ENCODE data around the gene ABCC10.

DNA sequence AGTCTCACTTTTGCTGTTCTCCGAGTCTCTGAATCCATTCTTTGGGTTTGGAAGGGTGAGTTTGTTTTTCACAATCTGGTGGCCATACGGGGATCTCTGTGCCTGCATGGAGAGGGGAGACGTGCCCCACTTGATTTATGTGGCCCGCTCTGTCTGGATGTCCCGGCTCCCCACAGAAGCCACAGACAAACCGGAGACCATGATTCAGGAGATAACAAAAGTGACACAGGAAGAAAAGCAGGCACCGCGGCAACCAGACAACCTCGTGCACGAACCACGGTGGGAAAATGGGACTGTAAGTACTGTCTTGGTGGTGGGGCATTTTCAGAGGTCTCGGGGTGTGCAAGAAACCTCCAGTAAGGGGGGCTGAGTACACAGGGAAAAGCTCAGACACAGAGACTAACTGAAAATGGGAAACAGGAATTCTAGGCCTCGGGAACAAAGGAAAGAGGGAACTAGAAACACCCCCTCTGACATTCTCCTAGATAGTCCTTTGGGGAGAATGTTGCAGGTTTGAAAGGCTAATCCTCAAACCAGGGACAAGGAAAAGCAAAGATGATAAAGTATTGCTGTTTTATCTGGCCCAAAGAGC is 35.8 kb upstream of the ABCC10 start:
- TF ChIP-seq CBX8 (IDR thresholded peaks at IDR 0.05) (no peak), ESRRA (IDR thresholded peaks at IDR 0.05; ENCODE audit: borderline replicate concordance, low read length) (no peak), POLR2A (IDR thresholded peaks at IDR 0.05; ENCODE audit: low read length) (no peak), TP53 (CRISPR knock-in tag; IDR thresholded peaks at IDR 0.05) (no peak), CTCF (IDR thresholded peaks at IDR 0.05) (no peak), ZSCAN20 (CRISPR knock-in tag; IDR thresholded peaks at IDR 0.05) (no peak), NFE2L2 (conservative IDR thresholded peaks at IDR 0.05; ENCODE audit: low read length) (no peak), EP300 (IDR thresholded peaks at IDR 0.05) (no peak), CHD4 (IDR thresholded peaks at IDR 0.05; ENCODE audit: borderline replicate concordance) (no peak), ZNF302 (CRISPR knock-in tag; IDR thresholded peaks at IDR 0.05) (no peak), GATA3 (IDR thresholded peaks at IDR 0.05; ENCODE audit: borderline replicate concordance) (no peak), JUNB (IDR thresholded peaks at IDR 0.05) (no peak)
- TF ChIP-seq, protein P1, sequence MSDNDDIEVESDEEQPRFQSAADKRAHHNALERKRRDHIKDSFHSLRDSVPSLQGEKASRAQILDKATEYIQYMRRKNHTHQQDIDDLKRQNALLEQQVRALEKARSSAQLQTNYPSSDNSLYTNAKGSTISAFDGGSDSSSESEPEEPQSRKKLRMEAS (IDR thresholded peaks at IDR 0.05), result no peak
- TF ChIP-seq, protein P2, sequence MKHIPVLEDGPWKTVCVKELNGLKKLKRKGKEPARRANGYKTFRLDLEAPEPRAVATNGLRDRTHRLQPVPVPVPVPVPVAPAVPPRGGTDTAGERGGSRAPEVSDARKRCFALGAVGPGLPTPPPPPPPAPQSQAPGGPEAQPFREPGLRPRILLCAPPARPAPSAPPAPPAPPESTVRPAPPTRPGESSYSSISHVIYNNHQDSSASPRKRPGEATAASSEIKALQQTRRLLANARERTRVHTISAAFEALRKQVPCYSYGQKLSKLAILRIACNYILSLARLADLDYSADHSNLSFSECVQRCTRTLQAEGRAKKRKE (CRISPR knock-in tag; IDR thresholded peaks at IDR 0.05; ENCODE audit: low read depth), result no peak
